Activated CD4-positive, alpha-beta T cell treated with anti-CD3 and anti-CD28 coated beads, Interleukin-2, amount 10 ng/mL, durations not matched to agents 24 days and 14 days (primary cell): ENCODE results near the gene POM121C. TPM values are rescaled to one million over a fixed set of nuclear protein-coding genes. Genes with fewer than 3 reads are reported as not detected.
"Not testable (repeated sequence)": the region's sequence is repeated elsewhere in the genome, so short reads cannot be mapped to it uniquely, and the experiment has no call there.

Experiments used
- DNase-seq: peaks from one replicate; pipeline ENCODE4 v3.0.0; 2022
- H3K27ac Mint-ChIP-seq: one replicate; pipeline ENCODE4 v1.8.0; 2022; ENCODE audit warnings: mild to moderate bottlenecking, mixed read lengths
- H3K27me3 Mint-ChIP-seq: one replicate; pipeline ENCODE4 v1.8.0; 2022; ENCODE audit warnings: mixed read lengths
- H3K36me3 Mint-ChIP-seq: one replicate; pipeline ENCODE4 v1.8.0; 2022; ENCODE audit warnings: low read depth, mild to moderate bottlenecking, mixed read lengths
- H3K4me1 Mint-ChIP-seq: one replicate; pipeline ENCODE4 v1.8.0; 2021; ENCODE audit warnings: mixed read lengths
- H3K4me3 Mint-ChIP-seq: one replicate; pipeline ENCODE4 v1.8.0; 2022; ENCODE audit warnings: mild to moderate bottlenecking, moderate library complexity, mixed read lengths
- H3K9me3 Mint-ChIP-seq: one replicate; pipeline ENCODE4 v1.8.0; 2021; ENCODE audit warnings: mixed read lengths
- intact Hi-C: fragments of 100-400 bp; cut with micrococcal nuclease; formaldehyde crosslinking; loops from one replicate; pipeline ENCODE4 v1.15.1; 2023
- total RNA-seq: library from RNA; stranded (reverse); gene quantifications from 2 replicates; pipeline ENCODE4 v1.2.3, GENCODE V29; 2022

POM121C gene
- total RNA-seq, 1 donor from 2014 or later = 93.6 TPM

- H3K27ac Mint-ChIP-seq, intact Hi-C loops, H3K4me1 Mint-ChIP-seq, DNase-seq, H3K36me3 Mint-ChIP-seq, H3K27me3 Mint-ChIP-seq, H3K9me3 Mint-ChIP-seq, H3K4me3 Mint-ChIP-seq: not testable (repeated sequence)
Observed at GRCh38 chr7:75460541-75460940, 25.6 kb downstream of the POM121C start.

GRCh38 chr7:75458034-75458433 is 28.1 kb downstream of the POM121C start:
- H3K27me3 Mint-ChIP-seq, DNase-seq, H3K9me3 Mint-ChIP-seq, H3K27ac Mint-ChIP-seq, H3K4me1 Mint-ChIP-seq, H3K4me3 Mint-ChIP-seq, intact Hi-C loops, H3K36me3 Mint-ChIP-seq: not testable (repeated sequence)

- intact Hi-C loops, H3K4me1 Mint-ChIP-seq, H3K27me3 Mint-ChIP-seq, H3K36me3 Mint-ChIP-seq, H3K27ac Mint-ChIP-seq, H3K9me3 Mint-ChIP-seq, H3K4me3 Mint-ChIP-seq: not testable (repeated sequence)
- DNase-seq = peak; percentile 21
Observed at GRCh38 chr7:75456403-75456802, 29.7 kb downstream of the POM121C start.

GRCh38 chr7:75452494-75452955 is 33.6 kb downstream of the POM121C start:
- intact Hi-C loops, H3K9me3 Mint-ChIP-seq, H3K36me3 Mint-ChIP-seq, H3K27me3 Mint-ChIP-seq, H3K4me3 Mint-ChIP-seq, H3K4me1 Mint-ChIP-seq, DNase-seq, H3K27ac Mint-ChIP-seq: not testable (repeated sequence)

GRCh38 chr7:75449946-75450345 is 36.2 kb downstream of the POM121C start:
- H3K4me3 Mint-ChIP-seq, DNase-seq, H3K4me1 Mint-ChIP-seq, intact Hi-C loops, H3K36me3 Mint-ChIP-seq, H3K27ac Mint-ChIP-seq, H3K9me3 Mint-ChIP-seq, H3K27me3 Mint-ChIP-seq: not testable (repeated sequence)

GRCh38 chr7:75442465-75443111 is 43.5 kb downstream of the POM121C start:
- H3K36me3 Mint-ChIP-seq = peaks cover 27% of the 10 kb centered on the region
- H3K9me3 Mint-ChIP-seq, intact Hi-C loops, H3K27me3 Mint-ChIP-seq, H3K4me1 Mint-ChIP-seq: not testable (repeated sequence)
- peak overlapping the region; percentile 91 for H3K27ac Mint-ChIP-seq
- H3K4me3 Mint-ChIP-seq = peak overlapping the region; percentile 91
- DNase-seq = peak; percentile 85

GRCh38 chr7:75442101-75442464 is 44.0 kb downstream of the POM121C start:
- Mint-ChIP-seq H3K27ac (peak overlapping the region; percentile 88), H3K36me3 (peaks cover 31% of the 10 kb centered on the region), H3K4me3 (peak overlapping the region; percentile 87)
- H3K4me1 Mint-ChIP-seq, intact Hi-C loops, DNase-seq, H3K9me3 Mint-ChIP-seq, H3K27me3 Mint-ChIP-seq: not testable (repeated sequence)

GRCh38 chr7:75439000-75439399 is 47.1 kb downstream of the POM121C start:
- H3K36me3 Mint-ChIP-seq = peaks cover 51% of the 10 kb centered on the region
- intact Hi-C loops = not testable (repeated sequence)

GRCh38 chr7:75423481-75423880 is 62.6 kb downstream of the POM121C start:
- intact Hi-C loops, H3K9me3 Mint-ChIP-seq, H3K27ac Mint-ChIP-seq, H3K4me1 Mint-ChIP-seq, H3K4me3 Mint-ChIP-seq, H3K27me3 Mint-ChIP-seq: not testable (repeated sequence)
- H3K36me3 Mint-ChIP-seq = peaks cover 28% of the 10 kb centered on the region
- peak; percentile 40 for DNase-seq

More at GRCh38 chr7:75439000-75439399, 47.1 kb downstream of the POM121C start:
- not testable (repeated sequence) for H3K27ac Mint-ChIP-seq, H3K4me1 Mint-ChIP-seq, DNase-seq, H3K27me3 Mint-ChIP-seq, H3K4me3 Mint-ChIP-seq, H3K9me3 Mint-ChIP-seq

GRCh38 chr7:75421798-75422710 is 64.0 kb downstream of the POM121C start:
- H3K27me3 Mint-ChIP-seq, H3K4me1 Mint-ChIP-seq, H3K27ac Mint-ChIP-seq, intact Hi-C loops, H3K4me3 Mint-ChIP-seq, H3K9me3 Mint-ChIP-seq, DNase-seq: not testable (repeated sequence)
- H3K36me3 Mint-ChIP-seq = peaks cover 23% of the 10 kb centered on the region

GRCh38 chr7:75420152-75420551 is 65.9 kb downstream of the POM121C start:
- H3K9me3 Mint-ChIP-seq, DNase-seq, intact Hi-C loops, H3K4me3 Mint-ChIP-seq, H3K27me3 Mint-ChIP-seq, H3K4me1 Mint-ChIP-seq: not testable (repeated sequence)
- H3K27ac Mint-ChIP-seq = peak overlapping the region; percentile 53
- H3K36me3 Mint-ChIP-seq = peaks cover 32% of the 10 kb centered on the region

- DNase-seq, H3K27me3 Mint-ChIP-seq, H3K4me3 Mint-ChIP-seq, H3K4me1 Mint-ChIP-seq, intact Hi-C loops, H3K27ac Mint-ChIP-seq, H3K9me3 Mint-ChIP-seq: not testable (repeated sequence)
- peaks cover 32% of the 10 kb centered on the region for H3K36me3 Mint-ChIP-seq
Observed at GRCh38 chr7:75419693-75420092, 66.4 kb downstream of the POM121C start.

- H3K27ac Mint-ChIP-seq, intact Hi-C loops, H3K4me3 Mint-ChIP-seq, H3K4me1 Mint-ChIP-seq, H3K9me3 Mint-ChIP-seq, DNase-seq, H3K27me3 Mint-ChIP-seq: not testable (repeated sequence)
- H3K36me3 Mint-ChIP-seq = peaks cover 29% of the 10 kb centered on the region
Observed at GRCh38 chr7:75419210-75419609, 66.9 kb downstream of the POM121C start.

GRCh38 chr7:75418292-75418858 is 67.7 kb downstream of the POM121C start:
- H3K27me3 Mint-ChIP-seq, H3K27ac Mint-ChIP-seq, DNase-seq, H3K9me3 Mint-ChIP-seq, H3K4me3 Mint-ChIP-seq, intact Hi-C loops, H3K4me1 Mint-ChIP-seq: not testable (repeated sequence)
- peaks cover 25% of the 10 kb centered on the region for H3K36me3 Mint-ChIP-seq
